Fibroblast of lung (primary cell): ENCODE data around the gene MRGPRF. TPM values are rescaled to one million over a fixed set of nuclear protein-coding genes. Genes with fewer than 3 reads are reported as not detected.

Source experiments
- DNase-seq, 2 donors: peaks; one replicate each; pipeline versions ENCODE4 v3.0.0 to v3.0.0-alpha.2; 2010; ENCODE audit warnings: low read depth in 2 of 2
- H2AFZ ChIP-seq: 2 replicates; pipeline ENCODE4 v1.5.1; 2012; ENCODE audit warnings: low read length, control low read depth, inconsistent platforms
- H3K27ac ChIP-seq: 2 replicates; pipeline ENCODE4 v1.5.1; 2011; ENCODE audit warnings: low read length, control low read depth; ENCODE audit not compliant: insufficient read depth
- H3K27me3 ChIP-seq: 2 replicates; pipeline ENCODE4 v1.5.1; 2011; ENCODE audit warnings: mild to moderate bottlenecking, low read length; ENCODE audit not compliant: control insufficient read depth, insufficient read depth
- H3K36me3 ChIP-seq: 2 replicates; pipeline ENCODE4 v1.5.1; 2011; ENCODE audit warnings: low read length; ENCODE audit not compliant: control insufficient read depth, insufficient read depth
- H3K4me1 ChIP-seq: 2 replicates; pipeline ENCODE4 v1.5.1; 2011; ENCODE audit warnings: low read length; ENCODE audit not compliant: control insufficient read depth, insufficient read depth; ENCODE audit errors: extremely low read depth
- H3K4me2 ChIP-seq: 2 replicates; pipeline ENCODE4 v1.5.1; 2011; ENCODE audit warnings: low read length, control low read depth; ENCODE audit not compliant: insufficient read depth; ENCODE audit errors: extremely low read depth
- H3K4me3 ChIP-seq, 4 experiments: fragments of 200-600 bp in 1 of 4; sonication (generic) in 1 of 4; replicated peaks in 1 of 4; 2 replicates each; pipeline ENCODE4 v1.5.1; 2011 to 2016; ENCODE audit warnings: low read length in 4 of 4, low read depth in 3 of 4, mild to moderate bottlenecking in 3 of 4, control low read depth in 2 of 4, inconsistent platforms in 1 of 4, mixed read lengths in 1 of 4; ENCODE audit not compliant: insufficient read depth in 1 of 4; ENCODE audit errors: control extremely low read depth in 1 of 4
- H3K79me2 ChIP-seq: 2 replicates; pipeline ENCODE4 v1.5.1; 2012; ENCODE audit warnings: mild to moderate bottlenecking, low read length, inconsistent platforms; ENCODE audit not compliant: control insufficient read depth, insufficient read depth
- H3K9ac ChIP-seq: 2 replicates; pipeline ENCODE4 v1.5.1; 2011; ENCODE audit warnings: mild to moderate bottlenecking, low read length, control low read depth; ENCODE audit not compliant: insufficient read depth
- H3K9me3 ChIP-seq: 2 replicates; pipeline ENCODE4 v1.5.1; 2012; ENCODE audit warnings: low read depth, low read length; ENCODE audit not compliant: control insufficient read depth, insufficient read depth
- H4K20me1 ChIP-seq: 2 replicates; pipeline ENCODE4 v1.5.1; 2011; ENCODE audit warnings: low read length; ENCODE audit not compliant: control insufficient read depth, insufficient read depth; ENCODE audit errors: extremely low read depth
- CTCF ChIP-seq, 2 donors: IDR thresholded peaks in 1 of 2; conservative IDR thresholded peaks in 1 of 2; 1 replicate in 1 of 2; 2 replicates in 1 of 2; pipeline ENCODE4 v1.5.1; 2011 to 2012; ENCODE audit warnings: low read length in 2 of 2, control low read depth in 1 of 2, inconsistent platforms in 1 of 2, low read depth in 1 of 2, mild to moderate bottlenecking in 1 of 2
- EZH2 ChIP-seq: IDR thresholded peaks from 2 replicates; pipeline ENCODE4 v1.5.1; 2012; ENCODE audit warnings: low read length, control low read depth, mild to moderate bottlenecking; ENCODE audit errors: missing control alignments
- polyA plus RNA-seq, 2 donors: library from polyadenylated mRNA; depleted of rRNA in 1 of 2; stranded (reverse) in 1 of 2; unstranded in 1 of 2; fragments of >200 nt; gene quantifications; 2 replicates each; pipeline ENCODE4 v1.2.1, GENCODE V29; 2011 to 2012; ENCODE audit warnings: missing spikeins in 1 of 2
- total RNA-seq: library from RNA; depleted of rRNA; stranded (reverse); fragments of >200 nt; gene quantifications from 2 replicates; pipeline ENCODE4 v1.2.1, GENCODE V29; 2014

Gene MRGPRF
- total and polyA plus RNA-seq, 2 donors (not counting 1 experiment from before 2014, with no cell fraction given): 84.2 to 88.1 TPM

DNA sequence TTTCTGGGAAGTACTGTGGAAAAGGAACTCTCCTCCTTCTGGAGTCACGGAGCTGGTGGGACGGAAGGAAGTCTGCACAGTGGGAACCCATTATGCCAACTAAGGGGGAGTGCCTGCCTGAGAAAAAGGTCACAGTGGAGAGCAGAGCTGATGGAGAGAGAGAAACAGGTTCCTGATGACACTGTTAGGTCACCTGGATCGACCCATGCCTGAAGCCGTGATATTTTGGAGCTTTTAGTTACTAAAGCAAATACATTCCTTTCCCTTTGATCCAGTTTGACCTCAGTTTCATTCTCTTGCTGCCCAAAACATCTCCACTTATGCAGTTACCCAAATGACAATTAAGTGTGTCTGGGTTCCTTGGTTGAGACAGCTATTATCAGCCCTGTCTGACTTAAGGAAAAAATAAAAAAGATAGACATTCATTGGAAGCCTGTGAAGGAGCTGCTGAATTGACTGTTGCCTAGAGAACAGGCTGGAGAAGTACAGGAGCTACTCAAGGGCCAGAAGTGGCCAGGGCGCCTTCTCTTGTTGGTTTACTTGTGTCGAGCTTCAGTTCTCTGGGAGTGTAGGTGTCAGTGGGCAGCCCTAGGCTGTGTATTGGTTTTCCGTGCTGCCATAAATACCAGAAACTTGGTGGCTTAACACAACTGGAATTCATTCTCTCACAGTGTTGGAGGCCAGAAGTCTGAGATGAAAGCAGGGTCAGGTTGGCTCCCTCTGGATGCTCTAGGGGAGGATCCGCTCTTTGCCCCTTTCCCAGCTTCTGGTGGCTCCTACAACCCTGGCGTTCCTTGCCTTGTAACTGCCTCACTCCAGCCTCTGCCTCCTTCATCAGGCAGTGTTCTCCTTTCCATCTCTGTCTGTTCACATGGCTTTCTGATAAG lies 45.9 kb downstream of the MRGPRF start:
- Histone ChIP-seq H3K4me1 (no peaks in the 10 kb centered on the region), H3K9me3 (no peaks in the 10 kb centered on the region), H3K27me3 (peaks cover 17% of the 10 kb centered on the region), H3K9ac (no peak overlapping the region), H2AFZ (no peak overlapping the region), H4K20me1 (no peaks in the 10 kb centered on the region), H3K79me2 (no peaks in the 10 kb centered on the region), H3K4me3 (no peak overlapping the region), H3K27ac (no peak overlapping the region), H3K36me3 (no peaks in the 10 kb centered on the region), H3K4me2 (no peak overlapping the region)
- DNase-seq: no peak
- TF ChIP-seq CTCF (conservative IDR thresholded peaks at IDR 0.05 in 1 of 2, IDR thresholded peaks at IDR 0.05 in 1 of 2; ENCODE audit: low read depth in 1 of 2, low read length in 2 of 2) (no peak), EZH2 (no peak)

DNA sequence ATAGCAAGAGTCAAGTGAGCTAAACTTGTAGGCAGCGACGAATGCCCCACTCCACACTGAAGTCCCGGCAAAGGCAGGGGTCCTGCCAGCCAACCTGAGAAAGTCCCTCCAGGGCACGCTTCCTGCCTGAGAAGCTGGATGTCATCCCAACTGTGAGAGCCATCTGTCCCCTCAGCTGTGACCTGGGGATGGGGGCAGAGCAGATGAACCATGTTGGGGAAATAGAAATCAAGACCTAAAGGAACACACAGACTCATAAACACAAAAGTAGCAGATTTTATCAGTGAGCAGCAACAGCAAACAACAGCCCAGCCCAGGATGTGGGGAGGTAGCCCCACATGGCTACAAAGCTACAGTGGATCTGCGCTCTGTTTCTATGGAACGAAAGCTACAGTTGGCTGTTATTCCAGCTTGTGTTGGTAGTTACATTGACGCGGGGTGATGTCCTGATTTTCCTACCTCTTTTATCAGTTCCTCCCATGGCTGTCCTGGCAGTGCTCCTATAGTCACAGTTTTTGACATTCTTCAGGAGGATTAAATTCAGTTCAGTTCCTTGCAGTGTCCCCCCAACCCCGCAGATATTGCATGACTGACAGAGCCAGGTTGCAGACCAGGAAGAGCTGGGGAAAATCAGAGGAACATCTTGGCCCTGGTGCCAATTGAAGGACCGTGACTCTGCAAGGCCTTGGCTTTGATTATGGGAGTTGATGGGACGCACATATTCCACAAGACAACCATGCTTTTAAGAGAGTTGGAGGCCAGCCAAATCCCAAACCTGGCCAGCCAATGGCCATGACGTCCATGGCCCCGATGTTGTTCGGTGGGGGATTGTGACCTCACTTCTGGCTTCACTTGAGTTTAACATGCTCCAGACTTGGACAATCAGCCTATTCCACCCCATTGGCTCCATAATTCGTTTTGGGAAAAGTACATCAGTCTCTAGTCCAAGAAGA lies 46.9 kb downstream of the MRGPRF start:
- no peaks in the 10 kb centered on the region for H4K20me1 ChIP-seq
- no peak overlapping the region for H3K4me3 ChIP-seq
- no peaks in the 10 kb centered on the region for H3K4me1 ChIP-seq
- H3K27ac ChIP-seq: no peak overlapping the region
- no peak overlapping the region for H2AFZ ChIP-seq
- no peak overlapping the region for H3K9ac ChIP-seq
- no peak overlapping the region for H3K4me2 ChIP-seq
- no peaks in the 10 kb centered on the region for H3K79me2 ChIP-seq
- H3K9me3 ChIP-seq: no peaks in the 10 kb centered on the region
- TF ChIP-seq CTCF (conservative IDR thresholded peaks at IDR 0.05 in 1 of 2, IDR thresholded peaks at IDR 0.05 in 1 of 2; ENCODE audit: low read depth in 1 of 2, low read length in 2 of 2): no peak
- TF ChIP-seq EZH2: no peak
- no peaks in the 10 kb centered on the region for H3K36me3 ChIP-seq
- H3K27me3 ChIP-seq: peaks cover 15% of the 10 kb centered on the region
- DNase-seq: no peak

GRCh38 chr11:68963779-68964178 lies 49.3 kb downstream of the MRGPRF start:
- no peaks in the 10 kb centered on the region for H3K9me3 ChIP-seq
- no peaks in the 10 kb centered on the region for H3K79me2 ChIP-seq
- H3K4me3 ChIP-seq: no peak overlapping the region
- no peak overlapping the region for H3K4me2 ChIP-seq
- H3K27ac ChIP-seq: no peak overlapping the region
- peaks cover 12% of the 10 kb centered on the region for H3K27me3 ChIP-seq
- H3K4me1 ChIP-seq: no peaks in the 10 kb centered on the region
- H2AFZ ChIP-seq: no peak overlapping the region
- no peaks in the 10 kb centered on the region for H4K20me1 ChIP-seq
- TF ChIP-seq CTCF (conservative IDR thresholded peaks at IDR 0.05 in 1 of 2, IDR thresholded peaks at IDR 0.05 in 1 of 2; ENCODE audit: low read depth in 1 of 2, low read length in 2 of 2): no peak
- TF ChIP-seq EZH2: no peak
- no peaks in the 10 kb centered on the region for H3K36me3 ChIP-seq
- H3K9ac ChIP-seq: no peak overlapping the region
- DNase-seq: no peak
